IPS-18a (cell line): ENCODE data around the gene AHDC1.

Source experiments
- H3K27ac ChIP-seq: one replicate; pipeline ENCODE4 v1.5.1; 2013; ENCODE audit warnings: low read length
- H3K27me3 ChIP-seq: one replicate; pipeline ENCODE4 v1.6.1; 2013; ENCODE audit warnings: mild to moderate bottlenecking, low read length; ENCODE audit not compliant: control insufficient read depth, insufficient read depth
- H3K36me3 ChIP-seq: one replicate; pipeline ENCODE4 v1.6.1; 2013; ENCODE audit warnings: low read depth, low read length; ENCODE audit not compliant: control insufficient read depth
- H3K4me1 ChIP-seq: one replicate; pipeline ENCODE4 v1.6.1; 2013; ENCODE audit warnings: low read depth, low read length; ENCODE audit not compliant: control insufficient read depth
- H3K4me3 ChIP-seq: one replicate; pipeline ENCODE4 v1.5.1; 2013; ENCODE audit warnings: low read length
- H3K9ac ChIP-seq: one replicate; pipeline ENCODE4 v1.6.1; 2013; ENCODE audit warnings: mild to moderate bottlenecking, low read length, moderate library complexity
- H3K9me3 ChIP-seq: one replicate; pipeline ENCODE4 v1.6.1; 2013; ENCODE audit warnings: low read depth, low read length; ENCODE audit not compliant: control insufficient read depth

Gene AHDC1

GRCh38 chr1:27521336-27521831 lies 82.6 kb downstream of the AHDC1 start:
- Histone ChIP-seq H3K27ac (no peak overlapping the region), H3K9me3 (no peaks in the 10 kb centered on the region), H3K4me3 (no peak overlapping the region), H3K4me1 (peaks cover 34% of the 10 kb centered on the region), H3K36me3 (no peaks in the 10 kb centered on the region), H3K9ac (no peak overlapping the region), H3K27me3 (no peaks in the 10 kb centered on the region)

- peaks cover 27% of the 10 kb centered on the region for H3K4me1 ChIP-seq
- H3K27me3 ChIP-seq = no peaks in the 10 kb centered on the region
- H3K27ac ChIP-seq = no peak overlapping the region
- no peak overlapping the region for H3K4me3 ChIP-seq
- no peaks in the 10 kb centered on the region for H3K9me3 ChIP-seq
- H3K9ac ChIP-seq = no peak overlapping the region
- H3K36me3 ChIP-seq = no peaks in the 10 kb centered on the region
Measured at GRCh38 chr1:27520651-27521050, 83.3 kb downstream of the AHDC1 start.

- H3K4me1 ChIP-seq = peaks cover 22% of the 10 kb centered on the region
- no peak overlapping the region for H3K4me3 ChIP-seq
- H3K27ac ChIP-seq = no peak overlapping the region
- H3K9me3 ChIP-seq = no peaks in the 10 kb centered on the region
- no peak overlapping the region for H3K9ac ChIP-seq
- no peaks in the 10 kb centered on the region for H3K27me3 ChIP-seq
- no peaks in the 10 kb centered on the region for H3K36me3 ChIP-seq
Measured at GRCh38 chr1:27519331-27520258, 84.3 kb downstream of the AHDC1 start.

- no peak overlapping the region for H3K27ac ChIP-seq
- no peak overlapping the region for H3K4me3 ChIP-seq
Measured at GRCh38 chr1:27518808-27519207, 85.1 kb downstream of the AHDC1 start.

GRCh38 chr1:27517907-27518718 lies 85.8 kb downstream of the AHDC1 start:
- H3K36me3 ChIP-seq = no peaks in the 10 kb centered on the region
- H3K9me3 ChIP-seq = no peaks in the 10 kb centered on the region
- H3K27ac ChIP-seq = no peak overlapping the region
- no peak overlapping the region for H3K9ac ChIP-seq
- peaks cover 16% of the 10 kb centered on the region for H3K4me1 ChIP-seq
- H3K4me3 ChIP-seq = no peak overlapping the region
- no peaks in the 10 kb centered on the region for H3K27me3 ChIP-seq

More at GRCh38 chr1:27518808-27519207, 85.1 kb downstream of the AHDC1 start:
- peaks cover 22% of the 10 kb centered on the region for H3K4me1 ChIP-seq
- H3K36me3 ChIP-seq = no peaks in the 10 kb centered on the region
- no peaks in the 10 kb centered on the region for H3K27me3 ChIP-seq
- H3K9me3 ChIP-seq = no peaks in the 10 kb centered on the region
- no peak overlapping the region for H3K9ac ChIP-seq

GRCh38 chr1:27517301-27517700 lies 86.6 kb downstream of the AHDC1 start:
- Histone ChIP-seq H3K27me3 (no peaks in the 10 kb centered on the region), H3K9me3 (no peaks in the 10 kb centered on the region), H3K27ac (no peak overlapping the region), H3K36me3 (no peaks in the 10 kb centered on the region), H3K9ac (no peak overlapping the region), H3K4me1 (peaks cover 10% of the 10 kb centered on the region), H3K4me3 (no peak overlapping the region)

GRCh38 chr1:27515626-27516025 lies 88.3 kb downstream of the AHDC1 start:
- H3K9ac ChIP-seq = no peak overlapping the region
- no peaks in the 10 kb centered on the region for H3K9me3 ChIP-seq
- peaks cover 10% of the 10 kb centered on the region for H3K4me1 ChIP-seq
- no peaks in the 10 kb centered on the region for H3K27me3 ChIP-seq
- H3K4me3 ChIP-seq = no peak overlapping the region
- no peaks in the 10 kb centered on the region for H3K36me3 ChIP-seq
- no peak overlapping the region for H3K27ac ChIP-seq

- no peak overlapping the region for H3K27ac ChIP-seq
- no peak overlapping the region for H3K4me3 ChIP-seq
Measured at GRCh38 chr1:27513958-27514357, 90.0 kb downstream of the AHDC1 start.

GRCh38 chr1:27513528-27513927 lies 90.4 kb downstream of the AHDC1 start:
- H3K27me3 ChIP-seq = no peaks in the 10 kb centered on the region
- peaks cover under 1% of the 10 kb centered on the region for H3K4me1 ChIP-seq
- H3K9ac ChIP-seq = no peak overlapping the region
- H3K4me3 ChIP-seq = no peak overlapping the region
- H3K27ac ChIP-seq = no peak overlapping the region
- H3K9me3 ChIP-seq = no peaks in the 10 kb centered on the region
- H3K36me3 ChIP-seq = no peaks in the 10 kb centered on the region

More at GRCh38 chr1:27513958-27514357, 90.0 kb downstream of the AHDC1 start:
- Histone ChIP-seq H3K27me3 (no peaks in the 10 kb centered on the region), H3K4me1 (peaks cover 4% of the 10 kb centered on the region), H3K9ac (no peak overlapping the region), H3K36me3 (no peaks in the 10 kb centered on the region), H3K9me3 (no peaks in the 10 kb centered on the region)

GRCh38 chr1:27509127-27510080 lies 94.5 kb downstream of the AHDC1 start:
- Histone ChIP-seq H3K4me1 (peaks cover 8% of the 10 kb centered on the region), H3K9me3 (no peaks in the 10 kb centered on the region), H3K4me3 (no peak overlapping the region), H3K27ac (no peak overlapping the region), H3K27me3 (no peaks in the 10 kb centered on the region), H3K36me3 (no peaks in the 10 kb centered on the region), H3K9ac (no peak overlapping the region)
